Activated naive CD8-positive, alpha-beta T cell treated with anti-CD3 and anti-CD28 coated beads, Interleukin-2, amount 10 ng/mL, durations not matched to agents 7 days and 5 days (primary cell): Measurements from ENCODE around the gene CECR2. TPM values are rescaled to one million over a fixed set of nuclear protein-coding genes. Genes with fewer than 3 reads are reported as not detected.

Experiments used
- ATAC-seq: fragments of 150-1000 bp; cut with Tn5 transposase; one replicate; pipeline ENCODE4 v1.10.0; 2021; ENCODE audit warnings: low read depth, moderate library complexity
- POLR2A ChIA-PET: fragments of 350-600 bp; sonication (Branson Sonifier 250); formaldehyde crosslinking; loops from one replicate; lab custom pipeline; 2021; ENCODE audit warnings: antibody characterized with exemption; lab: Charles Lee
- DNase-seq: peaks from one replicate; pipeline ENCODE4 v3.0.0; 2021
- H3K27ac Mint-ChIP-seq: one replicate; pipeline ENCODE4 v1.8.0; 2022; ENCODE audit warnings: mild to moderate bottlenecking, mixed read lengths
- H3K27me3 Mint-ChIP-seq: one replicate; pipeline ENCODE4 v1.8.0; 2022; ENCODE audit warnings: mild to moderate bottlenecking, moderate library complexity, mixed read lengths
- H3K36me3 Mint-ChIP-seq: one replicate; pipeline ENCODE4 v1.8.0; 2021; ENCODE audit warnings: mild to moderate bottlenecking, mixed read lengths
- H3K4me1 Mint-ChIP-seq: one replicate; pipeline ENCODE4 v1.8.0; 2021; ENCODE audit warnings: mixed read lengths
- H3K4me3 Mint-ChIP-seq: one replicate; pipeline ENCODE4 v1.8.0; 2022; ENCODE audit warnings: mild to moderate bottlenecking, moderate library complexity, mixed read lengths
- H3K9me3 Mint-ChIP-seq: one replicate; pipeline ENCODE4 v1.8.0; 2021; ENCODE audit warnings: mixed read lengths
- total RNA-seq, 2 experiments: library from RNA; stranded (reverse); gene quantifications; one replicate each; pipeline ENCODE4 v1.2.3, GENCODE V29; 2021

CECR2 gene
- total RNA-seq, 2 experiments from 2014 or later = 0.06 TPM; not detected in 1

- POLR2A ChIA-PET = no interaction called here
- ATAC-seq (no peak), DNase-seq (no peak)
- H3K4me3 Mint-ChIP-seq = no peak overlapping the region
- H3K36me3 Mint-ChIP-seq = no peaks in the 10 kb centered on the region
- no peak overlapping the region for H3K27ac Mint-ChIP-seq
- no peaks in the 10 kb centered on the region for H3K4me1 Mint-ChIP-seq
- H3K9me3 Mint-ChIP-seq = no peaks in the 10 kb centered on the region
- peaks cover 12% of the 10 kb centered on the region for H3K27me3 Mint-ChIP-seq
These were observed 101.7 kb downstream of the CECR2 start for GRCh38 chr22:17470880-17471500.

GRCh38 chr22:17471886-17472535 lies 102.8 kb downstream of the CECR2 start:
- no peaks in the 10 kb centered on the region for H3K4me1 Mint-ChIP-seq
- DNase-seq (no peak), ATAC-seq (no peak)
- no peaks in the 10 kb centered on the region for H3K36me3 Mint-ChIP-seq
- POLR2A ChIA-PET = interaction anchor here (0.6 kb wide), 1 partner anchor 196 kb away, joined by 3 read pairs; no protein-coding TSS in a partner anchor
- no peak overlapping the region for H3K27ac Mint-ChIP-seq
- no peak overlapping the region for H3K4me3 Mint-ChIP-seq
- peaks cover 18% of the 10 kb centered on the region for H3K27me3 Mint-ChIP-seq
- H3K9me3 Mint-ChIP-seq = no peaks in the 10 kb centered on the region

GRCh38 chr22:17472932-17473331 lies 103.7 kb downstream of the CECR2 start:
- no peak for DNase-seq
- Mint-ChIP-seq H3K27ac (no peak overlapping the region), H3K27me3 (peaks cover 27% of the 10 kb centered on the region), H3K4me1 (no peaks in the 10 kb centered on the region), H3K36me3 (no peaks in the 10 kb centered on the region), H3K4me3 (no peak overlapping the region), H3K9me3 (no peaks in the 10 kb centered on the region)
- POLR2A ChIA-PET = no interaction called here
- ATAC-seq = no peak

- DNase-seq (no peak), ATAC-seq (no peak)
- no peaks in the 10 kb centered on the region for H3K9me3 Mint-ChIP-seq
- POLR2A ChIA-PET = no interaction called here
- peaks cover 33% of the 10 kb centered on the region for H3K27me3 Mint-ChIP-seq
- H3K4me1 Mint-ChIP-seq = no peaks in the 10 kb centered on the region
- H3K36me3 Mint-ChIP-seq = no peaks in the 10 kb centered on the region
- H3K27ac Mint-ChIP-seq = no peak overlapping the region
- no peak overlapping the region for H3K4me3 Mint-ChIP-seq
These were observed 106.3 kb downstream of the CECR2 start for GRCh38 chr22:17475318-17476230.

GRCh38 chr22:17476838-17477237 lies 107.6 kb downstream of the CECR2 start:
- ATAC-seq (no peak), DNase-seq (no peak)
- Mint-ChIP-seq H3K9me3 (no peaks in the 10 kb centered on the region), H3K27ac (no peak overlapping the region), H3K4me1 (no peaks in the 10 kb centered on the region), H3K36me3 (no peaks in the 10 kb centered on the region), H3K27me3 (peaks cover 28% of the 10 kb centered on the region), H3K4me3 (no peak overlapping the region)
- POLR2A ChIA-PET = no interaction called here

GRCh38 chr22:17477391-17477833 lies 108.2 kb downstream of the CECR2 start:
- Mint-ChIP-seq H3K9me3 (no peaks in the 10 kb centered on the region), H3K4me3 (no peak overlapping the region), H3K27ac (no peak overlapping the region), H3K4me1 (no peaks in the 10 kb centered on the region), H3K27me3 (peaks cover 28% of the 10 kb centered on the region), H3K36me3 (no peaks in the 10 kb centered on the region)
- ATAC-seq = no peak
- DNase-seq = no peak
- POLR2A ChIA-PET = no interaction called here

- DNase-seq = no peak
- POLR2A ChIA-PET = no interaction called here
These were observed 109.9 kb downstream of the CECR2 start for GRCh38 chr22:17479135-17479534.

GRCh38 chr22:17481424-17481823 lies 112.2 kb downstream of the CECR2 start:
- no peak for ATAC-seq

More at GRCh38 chr22:17479135-17479534, 109.9 kb downstream of the CECR2 start:
- ATAC-seq = no peak
- no peaks in the 10 kb centered on the region for H3K4me1 Mint-ChIP-seq
- H3K9me3 Mint-ChIP-seq = no peaks in the 10 kb centered on the region
- H3K27ac Mint-ChIP-seq = no peak overlapping the region
- no peak overlapping the region for H3K4me3 Mint-ChIP-seq
- H3K36me3 Mint-ChIP-seq = no peaks in the 10 kb centered on the region
- H3K27me3 Mint-ChIP-seq = peaks cover 28% of the 10 kb centered on the region

GRCh38 chr22:17483688-17484372 lies 114.6 kb downstream of the CECR2 start:
- Mint-ChIP-seq H3K36me3 (no peaks in the 10 kb centered on the region), H3K27me3 (peaks cover 5% of the 10 kb centered on the region), H3K4me3 (no peak overlapping the region), H3K9me3 (no peaks in the 10 kb centered on the region), H3K4me1 (no peaks in the 10 kb centered on the region), H3K27ac (no peak overlapping the region)
- POLR2A ChIA-PET = no interaction called here
- ATAC-seq = no peak
- no peak for DNase-seq

More at GRCh38 chr22:17481424-17481823, 112.2 kb downstream of the CECR2 start:
- Mint-ChIP-seq H3K4me3 (no peak overlapping the region), H3K27ac (no peak overlapping the region), H3K27me3 (peaks cover 21% of the 10 kb centered on the region), H3K36me3 (no peaks in the 10 kb centered on the region), H3K9me3 (no peaks in the 10 kb centered on the region), H3K4me1 (no peaks in the 10 kb centered on the region)
- POLR2A ChIA-PET = no interaction called here
- no peak for DNase-seq

GRCh38 chr22:17484608-17485007 lies 115.3 kb downstream of the CECR2 start:
- peaks cover 3% of the 10 kb centered on the region for H3K27me3 Mint-ChIP-seq

GRCh38 chr22:17486313-17486712 lies 117.1 kb downstream of the CECR2 start:
- H3K9me3 Mint-ChIP-seq = no peaks in the 10 kb centered on the region
- POLR2A ChIA-PET = no interaction called here
- H3K27me3 Mint-ChIP-seq = peaks cover 3% of the 10 kb centered on the region
- H3K36me3 Mint-ChIP-seq = no peaks in the 10 kb centered on the region
- DNase-seq (no peak), ATAC-seq (no peak)
- H3K27ac Mint-ChIP-seq = no peak overlapping the region
- H3K4me1 Mint-ChIP-seq = no peaks in the 10 kb centered on the region
- H3K4me3 Mint-ChIP-seq = no peak overlapping the region

More at GRCh38 chr22:17484608-17485007, 115.3 kb downstream of the CECR2 start:
- no peak for ATAC-seq
- no peak overlapping the region for H3K27ac Mint-ChIP-seq
- no peak overlapping the region for H3K4me3 Mint-ChIP-seq
- DNase-seq = no peak
- H3K4me1 Mint-ChIP-seq = no peaks in the 10 kb centered on the region
- no peaks in the 10 kb centered on the region for H3K9me3 Mint-ChIP-seq
- POLR2A ChIA-PET = no interaction called here
- no peaks in the 10 kb centered on the region for H3K36me3 Mint-ChIP-seq

GRCh38 chr22:17486719-17487118 lies 117.5 kb downstream of the CECR2 start:
- peaks cover 4% of the 10 kb centered on the region for H3K27me3 Mint-ChIP-seq
- DNase-seq (no peak), ATAC-seq (no peak)
- no peaks in the 10 kb centered on the region for H3K4me1 Mint-ChIP-seq
- H3K36me3 Mint-ChIP-seq = no peaks in the 10 kb centered on the region
- H3K4me3 Mint-ChIP-seq = no peak overlapping the region
- H3K9me3 Mint-ChIP-seq = no peaks in the 10 kb centered on the region
- H3K27ac Mint-ChIP-seq = no peak overlapping the region
- POLR2A ChIA-PET = no interaction called here

- Mint-ChIP-seq H3K27me3 (peaks cover 6% of the 10 kb centered on the region), H3K4me3 (no peak overlapping the region), H3K36me3 (no peaks in the 10 kb centered on the region), H3K27ac (no peak overlapping the region), H3K9me3 (no peaks in the 10 kb centered on the region), H3K4me1 (no peaks in the 10 kb centered on the region)
- POLR2A ChIA-PET = no interaction called here
- ATAC-seq (no peak), DNase-seq (no peak)
These were observed 119.8 kb downstream of the CECR2 start for GRCh38 chr22:17489101-17489500.
